HG03196 (cell line): ENCODE data around the gene FCHSD2.
"Not testable (repeated sequence)": the region's sequence is repeated elsewhere in the genome, so short reads cannot be mapped to it uniquely, and the experiment has no call there.

Experiments
- ATAC-seq: cut with Tn5 transposase; IDR thresholded peaks from one replicate; pipeline ENCODE4 v1.9.1; 2021; ENCODE audit not compliant: unreplicated experiment

Gene FCHSD2

GRCh38 chr11:72940417-72940816 is 201.7 kb downstream of the FCHSD2 start:
- no peak for ATAC-seq

GRCh38 chr11:72939031-72939430 is 203.1 kb downstream of the FCHSD2 start:
- no peak for ATAC-seq

GRCh38 chr11:72937439-72937838 is 204.7 kb downstream of the FCHSD2 start:
- ATAC-seq = no peak

GRCh38 chr11:72935700-72936099 is 206.4 kb downstream of the FCHSD2 start:
- no peak for ATAC-seq

GRCh38 chr11:72932132-72932570 is 210.0 kb downstream of the FCHSD2 start:
- ATAC-seq = no peak

GRCh38 chr11:72930008-72930407 is 212.1 kb downstream of the FCHSD2 start:
- ATAC-seq = no peak

- no peak for ATAC-seq
These were observed 212.9 kb downstream of the FCHSD2 start for GRCh38 chr11:72929256-72929655.

- ATAC-seq = no peak
These were observed 214.7 kb downstream of the FCHSD2 start for GRCh38 chr11:72927380-72927779.

GRCh38 chr11:72926076-72926475 is 216.0 kb downstream of the FCHSD2 start:
- ATAC-seq = no peak

GRCh38 chr11:72925656-72926055 is 216.5 kb downstream of the FCHSD2 start:
- no peak for ATAC-seq

- no peak for ATAC-seq
These were observed 217.4 kb downstream of the FCHSD2 start for GRCh38 chr11:72924568-72925190.

- no peak for ATAC-seq
These were observed 220.9 kb downstream of the FCHSD2 start for GRCh38 chr11:72921028-72921716.

- ATAC-seq = no peak
These were observed 222.1 kb downstream of the FCHSD2 start for GRCh38 chr11:72920001-72920400.

- ATAC-seq = no peak
These were observed 223.3 kb downstream of the FCHSD2 start for GRCh38 chr11:72918851-72919250.

- ATAC-seq = no peak
These were observed 229.9 kb downstream of the FCHSD2 start for GRCh38 chr11:72912253-72912652.

GRCh38 chr11:72909558-72910388 is 232.3 kb downstream of the FCHSD2 start:
- ATAC-seq = not testable (repeated sequence)

GRCh38 chr11:72908032-72908676 is 234.0 kb downstream of the FCHSD2 start:
- no peak for ATAC-seq

- ATAC-seq = no peak
These were observed 238.1 kb downstream of the FCHSD2 start for GRCh38 chr11:72904016-72904415.

GRCh38 chr11:72901374-72901773 is 240.7 kb downstream of the FCHSD2 start:
- no peak for ATAC-seq

GRCh38 chr11:72900013-72900412 is 242.1 kb downstream of the FCHSD2 start:
- no peak for ATAC-seq

- no peak for ATAC-seq
These were observed 242.9 kb downstream of the FCHSD2 start for GRCh38 chr11:72899238-72899637.
